ENCODE results near the gene FAM20C. TPM values are rescaled to one million over a fixed set of nuclear protein-coding genes. Genes with fewer than 3 reads are reported as not detected.
A peak's percentile ranks its signal among the peaks of the same experiment; 100 is the strongest.

FAM20C gene
- polyA plus RNA-seq, 2 donors: 6.9 to 11.5 TPM

DNA sequence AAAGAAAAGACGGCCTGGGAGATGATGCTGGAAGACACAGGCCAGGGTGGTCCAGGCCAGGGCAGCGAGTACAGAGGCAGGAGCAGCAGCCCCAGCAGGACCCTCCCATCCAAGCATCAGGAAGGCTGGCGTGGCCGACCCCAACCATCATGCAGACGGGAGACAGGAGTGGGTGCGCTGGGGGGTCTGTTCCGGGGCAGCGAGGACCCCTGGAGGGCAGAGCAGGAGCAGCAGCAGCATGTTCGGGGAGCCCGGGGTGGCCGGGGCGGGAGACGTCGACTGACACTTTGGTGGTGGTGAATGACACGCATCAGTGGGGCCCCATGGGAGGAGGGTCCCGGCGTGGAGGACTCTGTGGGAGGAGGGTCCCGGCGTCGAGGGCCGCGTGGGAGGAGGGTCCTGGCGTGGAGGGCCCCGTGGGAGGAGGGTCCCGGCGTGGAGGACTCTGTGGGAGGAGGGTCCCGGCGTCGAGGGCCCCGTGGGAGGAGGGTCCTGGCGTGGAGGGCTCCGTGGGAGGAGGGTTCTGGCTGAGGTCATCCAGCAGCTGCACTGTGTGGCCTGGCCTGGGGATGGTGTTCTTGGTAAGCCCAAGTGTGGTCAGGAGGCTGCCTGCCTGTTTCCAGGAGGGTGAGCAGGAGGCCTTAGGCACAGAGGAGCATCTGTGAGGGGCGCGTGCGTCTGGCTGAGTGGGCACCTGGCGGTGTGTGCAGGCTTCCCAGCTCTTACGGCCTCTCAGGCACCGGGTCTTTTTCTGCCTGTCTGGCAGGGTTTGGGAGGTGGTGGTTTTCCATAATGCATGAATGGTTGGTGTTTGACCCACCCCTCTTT, 38.9 kb downstream of the FAM20C start:
- Histone ChIP-seq H3K4me1 (ENCODE audit: control insufficient read depth in 2 of 2, insufficient read depth in 2 of 2, low read length in 1 of 2) (peaks cover 5 to 39% of the 10 kb centered on the region in 2 donors), H3K4me3 (ENCODE audit: low read depth in 1 of 2, low read length in 2 of 2) (no peak overlapping the region), H3K9me3 (ENCODE audit: control insufficient read depth in 2 of 2, insufficient read depth in 1 of 2, low read depth in 1 of 2, low read length in 1 of 2) (peaks cover 0 to 2% of the 10 kb centered on the region in 2 donors), H3K27me3 (ENCODE audit: control insufficient read depth in 1 of 2, insufficient read depth in 2 of 2, low read length in 2 of 2) (no peaks in the 10 kb centered on the region), H3K27ac (ENCODE audit: low read depth in 2 of 2, low read length in 1 of 2) (peak overlapping the region; percentile 28 to 63), H3K36me3 (ENCODE audit: control insufficient read depth in 2 of 2, insufficient read depth in 2 of 2, low read length in 1 of 2) (no peaks in the 10 kb centered on the region)
- 83 to 84% methylated on average over 38 of the region's 38 CpGs for whole genome bisulfite sequencing, 2 donors

DNA sequence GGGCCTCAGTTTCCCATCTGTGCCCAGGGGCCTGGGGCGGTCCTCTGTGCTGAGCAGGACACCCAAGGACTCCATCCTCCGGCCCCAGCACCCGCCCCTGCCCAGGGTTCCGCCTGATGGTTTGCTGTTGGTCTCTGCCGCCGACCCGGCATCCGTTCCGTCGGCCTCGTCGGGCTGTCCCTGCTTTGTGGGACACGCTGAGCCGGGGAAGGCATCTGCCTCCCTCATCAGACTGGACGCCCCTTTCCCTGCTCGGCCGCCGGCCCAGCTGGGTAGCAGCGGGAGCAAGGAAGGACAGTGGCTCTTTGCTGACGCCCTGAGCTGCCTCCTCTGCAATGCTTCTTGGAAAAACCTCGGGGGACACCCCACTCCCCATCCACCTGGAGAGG, 39.5 kb downstream of the FAM20C start:
- H3K36me3 ChIP-seq (ENCODE audit: control insufficient read depth in 2 of 2, insufficient read depth in 2 of 2, low read length in 1 of 2): no peaks in the 10 kb centered on the region
- H3K27me3 ChIP-seq (ENCODE audit: control insufficient read depth in 1 of 2, insufficient read depth in 2 of 2, low read length in 2 of 2): no peaks in the 10 kb centered on the region
- peaks cover 0 to 2% of the 10 kb centered on the region in 2 donors for H3K9me3 ChIP-seq (ENCODE audit: control insufficient read depth in 2 of 2, insufficient read depth in 1 of 2, low read depth in 1 of 2, low read length in 1 of 2)
- H3K4me1 ChIP-seq (ENCODE audit: control insufficient read depth in 2 of 2, insufficient read depth in 2 of 2, low read length in 1 of 2): peaks cover 5 to 37% of the 10 kb centered on the region in 2 donors
- peak overlapping the region; percentile 34 to 59 for H3K27ac ChIP-seq (ENCODE audit: low read depth in 2 of 2, low read length in 1 of 2)
- 87 to 89% methylated on average over 14 to 21 of the region's 21 CpGs for WGBS, 2 donors
- H3K4me3 ChIP-seq (ENCODE audit: low read depth in 1 of 2, low read length in 2 of 2): no peak overlapping the region

DNA sequence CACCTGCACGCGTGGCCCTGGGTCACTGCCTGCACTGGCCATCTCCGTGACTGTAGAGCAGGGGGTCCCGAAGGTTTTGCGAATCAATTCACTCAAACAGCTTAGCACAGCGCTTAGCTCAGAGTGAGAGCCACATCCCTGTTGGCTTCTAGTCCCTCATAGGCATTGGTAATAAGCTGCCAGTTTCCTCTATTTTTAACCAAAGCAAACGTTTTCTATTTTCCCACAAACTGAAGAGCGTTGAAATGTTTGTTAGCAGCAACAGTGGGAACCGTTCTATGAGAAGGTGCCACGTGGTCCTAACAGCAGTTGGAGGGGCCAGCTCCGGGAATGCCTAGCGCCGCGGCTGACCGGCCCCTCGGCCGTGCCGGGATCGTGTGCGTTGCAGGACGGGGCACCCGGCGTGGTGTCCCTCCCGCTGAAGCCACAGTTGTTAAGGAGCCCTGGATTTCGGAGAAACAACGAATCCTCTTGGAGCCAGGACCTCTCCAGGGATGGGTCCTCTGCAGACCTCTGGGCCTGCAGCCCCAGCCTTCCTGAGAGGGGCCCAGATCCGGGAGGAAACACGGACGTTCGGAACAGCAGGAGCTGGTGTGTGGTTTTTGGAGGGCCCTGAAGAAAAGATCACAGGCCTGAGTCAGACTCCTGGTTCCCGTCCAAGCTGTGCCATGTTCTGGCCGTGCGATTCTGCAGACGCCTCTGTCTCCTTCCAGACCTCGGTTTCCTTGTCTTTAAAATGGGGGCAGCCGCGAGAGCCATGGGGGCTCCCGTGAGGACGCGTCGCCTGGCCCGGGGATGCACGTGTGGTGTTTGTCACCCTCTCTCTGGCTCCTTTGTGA, 40.3 kb downstream of the FAM20C start:
- Histone ChIP-seq H3K4me3 (ENCODE audit: low read depth in 1 of 2, low read length in 2 of 2) (no peak overlapping the region), H3K27me3 (ENCODE audit: control insufficient read depth in 1 of 2, insufficient read depth in 2 of 2, low read length in 2 of 2) (no peaks in the 10 kb centered on the region), H3K9me3 (ENCODE audit: control insufficient read depth in 2 of 2, insufficient read depth in 1 of 2, low read depth in 1 of 2, low read length in 1 of 2) (peaks cover 0 to 2% of the 10 kb centered on the region in 2 donors), H3K36me3 (ENCODE audit: control insufficient read depth in 2 of 2, insufficient read depth in 2 of 2, low read length in 1 of 2) (no peaks in the 10 kb centered on the region), H3K27ac (ENCODE audit: low read depth in 2 of 2, low read length in 1 of 2) (peak overlapping the region; percentile 76 to 87), H3K4me1 (ENCODE audit: control insufficient read depth in 2 of 2, insufficient read depth in 2 of 2, low read length in 1 of 2) (peaks cover 5 to 37% of the 10 kb centered on the region in 2 donors)
- WGBS, 2 donors: 71 to 80% methylated on average over 43 of the region's 43 CpGs

DNA sequence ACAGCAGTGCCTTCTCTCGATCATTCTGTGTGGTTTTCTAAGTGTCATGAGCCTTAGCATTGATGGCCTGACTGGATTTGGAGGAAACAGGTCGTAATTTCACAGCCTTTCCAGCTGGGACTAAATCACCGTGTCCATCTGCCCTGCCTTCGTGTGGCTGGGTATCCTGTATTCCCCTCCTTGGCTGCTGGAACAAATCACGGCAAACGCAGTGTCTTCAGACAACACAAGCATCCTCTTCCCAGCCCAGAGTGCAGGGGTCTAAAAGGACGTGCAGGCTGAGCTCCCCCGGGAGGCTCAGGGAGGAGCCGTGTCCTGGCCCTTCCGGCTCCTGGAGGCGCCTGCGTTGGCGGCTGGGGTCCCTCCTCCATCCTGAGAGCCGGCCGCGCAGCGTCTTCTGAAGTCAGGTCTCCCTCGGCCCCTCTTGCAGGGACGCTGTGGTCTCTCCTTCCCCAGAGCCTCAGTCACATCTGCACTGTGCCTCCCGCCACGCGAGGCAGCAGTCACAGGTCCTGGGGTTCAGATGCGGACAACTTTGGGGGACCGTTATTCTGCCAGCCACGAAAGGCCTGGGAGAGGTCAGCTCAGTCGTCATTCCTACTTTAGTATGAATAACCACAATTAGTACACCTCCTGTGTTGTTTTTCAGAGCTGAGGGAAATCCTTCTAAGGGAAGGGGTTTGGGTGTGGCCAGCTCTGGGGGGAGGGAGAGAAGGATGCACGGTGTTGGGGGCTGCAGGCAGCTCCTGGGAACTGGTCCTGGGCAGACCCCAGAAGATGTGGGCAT, 41.1 kb downstream of the FAM20C start:
- Histone ChIP-seq H3K27me3 (ENCODE audit: control insufficient read depth in 1 of 2, insufficient read depth in 2 of 2, low read length in 2 of 2) (no peaks in the 10 kb centered on the region), H3K4me1 (ENCODE audit: control insufficient read depth in 2 of 2, insufficient read depth in 2 of 2, low read length in 1 of 2) (peaks cover 5 to 35% of the 10 kb centered on the region in 2 donors), H3K27ac (ENCODE audit: low read depth in 2 of 2, low read length in 1 of 2) (peak overlapping the region; percentile 76 to 87), H3K4me3 (ENCODE audit: low read depth in 1 of 2, low read length in 2 of 2) (no peak overlapping the region), H3K9me3 (ENCODE audit: control insufficient read depth in 2 of 2, insufficient read depth in 1 of 2, low read depth in 1 of 2, low read length in 1 of 2) (peaks cover 0 to 2% of the 10 kb centered on the region in 2 donors), H3K36me3 (ENCODE audit: control insufficient read depth in 2 of 2, insufficient read depth in 2 of 2, low read length in 1 of 2) (no peaks in the 10 kb centered on the region)
- 69 to 71% methylated on average over 27 of the region's 27 CpGs for WGBS, 2 donors

DNA sequence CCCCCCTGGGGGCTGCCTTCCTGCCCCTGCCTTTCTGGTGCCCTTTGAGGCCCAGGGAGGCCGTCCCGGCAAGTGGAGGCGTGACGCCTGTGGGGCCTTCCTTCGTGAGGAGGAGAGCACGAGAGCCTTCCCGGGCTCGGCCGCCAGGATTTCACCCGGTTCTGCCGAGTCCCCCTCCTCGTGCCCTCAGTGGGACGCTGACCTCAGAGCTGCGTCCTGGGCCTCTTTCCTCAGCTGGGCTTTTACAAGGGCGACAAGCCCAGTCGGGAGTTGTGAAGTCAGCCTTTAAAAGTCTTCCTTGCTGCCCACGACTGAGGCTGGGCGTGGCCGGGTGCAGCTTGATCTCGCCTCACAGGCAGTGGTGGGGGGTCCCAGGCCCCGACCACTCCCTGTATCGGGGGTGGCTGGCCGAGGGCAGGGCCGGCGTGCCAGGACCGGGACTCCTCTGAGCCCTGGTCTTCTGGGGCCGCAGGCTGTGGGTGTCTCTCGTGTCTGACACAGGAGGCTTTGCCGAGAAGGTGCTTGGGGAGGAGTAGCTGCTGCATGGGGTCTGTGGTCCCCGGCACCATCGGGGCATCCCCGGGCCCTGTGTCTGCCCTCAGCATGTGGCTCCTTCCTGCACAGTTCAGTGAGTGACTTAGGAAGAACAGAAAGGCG, 41.8 kb downstream of the FAM20C start:
- H3K4me1 ChIP-seq (ENCODE audit: control insufficient read depth in 2 of 2, insufficient read depth in 2 of 2, low read length in 1 of 2): peaks cover 5 to 32% of the 10 kb centered on the region in 2 donors
- 31 to 49% methylated on average over 33 of the region's 33 CpGs for WGBS, 2 donors
- H3K9me3 ChIP-seq (ENCODE audit: control insufficient read depth in 2 of 2, insufficient read depth in 1 of 2, low read depth in 1 of 2, low read length in 1 of 2): peaks cover 0 to 2% of the 10 kb centered on the region in 2 donors
- H3K27me3 ChIP-seq (ENCODE audit: control insufficient read depth in 1 of 2, insufficient read depth in 2 of 2, low read length in 2 of 2): no peaks in the 10 kb centered on the region
- H3K36me3 ChIP-seq (ENCODE audit: control insufficient read depth in 2 of 2, insufficient read depth in 2 of 2, low read length in 1 of 2): no peaks in the 10 kb centered on the region
- H3K27ac ChIP-seq (ENCODE audit: low read depth in 2 of 2, low read length in 1 of 2): peak overlapping the region; percentile 76 to 87
- H3K4me3 ChIP-seq (ENCODE audit: low read depth in 1 of 2, low read length in 2 of 2): no peak overlapping the region

DNA sequence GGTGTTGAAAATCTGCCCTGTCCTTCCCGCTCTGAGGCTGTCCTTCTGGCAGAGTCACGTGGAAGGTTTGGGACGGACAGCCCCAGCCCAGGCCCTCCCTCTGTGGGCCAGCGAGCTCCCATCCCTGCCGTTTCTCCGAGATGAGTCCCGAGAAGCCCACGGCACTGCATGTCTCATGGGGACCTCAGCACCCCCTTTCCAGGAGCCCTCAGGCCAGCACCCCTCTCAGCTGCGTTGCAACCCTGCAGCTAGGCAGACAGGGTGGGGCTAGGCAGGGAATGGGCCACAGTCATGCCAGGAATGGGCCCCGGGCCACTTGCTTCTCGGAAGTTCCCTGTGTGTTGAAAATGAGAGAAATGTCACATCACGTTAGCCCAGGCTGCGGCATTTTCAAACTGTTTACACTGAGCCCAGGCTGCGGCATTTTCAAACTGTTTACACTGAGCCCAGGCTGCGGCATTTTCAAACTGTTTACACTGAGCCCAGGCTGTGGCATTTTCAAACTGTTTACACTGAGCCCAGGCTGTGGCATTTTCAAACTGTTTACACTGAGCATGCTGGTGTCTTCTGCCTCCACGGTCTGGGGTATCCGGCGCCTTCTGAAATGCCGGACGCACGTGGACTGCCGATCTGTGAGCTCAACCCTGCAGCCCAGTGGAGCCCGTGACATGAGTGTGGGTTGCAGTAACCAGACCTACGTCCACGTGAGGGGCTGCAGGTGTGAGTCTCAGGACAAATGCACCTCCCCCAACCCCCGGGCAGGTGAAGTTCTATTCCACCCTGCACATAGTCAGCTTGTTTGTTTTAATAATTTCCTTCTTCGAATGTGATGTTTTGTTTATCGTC, 42.6 kb downstream of the FAM20C start:
- WGBS, 2 donors: 30 to 51% methylated on average over 28 of the region's 28 CpGs
- Histone ChIP-seq H3K4me3 (ENCODE audit: low read depth in 1 of 2, low read length in 2 of 2) (no peak overlapping the region), H3K27ac (ENCODE audit: low read depth in 2 of 2, low read length in 1 of 2) (peak overlapping the region; percentile 76 to 87), H3K27me3 (ENCODE audit: control insufficient read depth in 1 of 2, insufficient read depth in 2 of 2, low read length in 2 of 2) (no peaks in the 10 kb centered on the region), H3K9me3 (ENCODE audit: control insufficient read depth in 2 of 2, insufficient read depth in 1 of 2, low read depth in 1 of 2, low read length in 1 of 2) (peaks cover 0 to 2% of the 10 kb centered on the region in 2 donors), H3K4me1 (ENCODE audit: control insufficient read depth in 2 of 2, insufficient read depth in 2 of 2, low read length in 1 of 2) (peaks cover 5 to 32% of the 10 kb centered on the region in 2 donors), H3K36me3 (ENCODE audit: control insufficient read depth in 2 of 2, insufficient read depth in 2 of 2, low read length in 1 of 2) (no peaks in the 10 kb centered on the region)

DNA sequence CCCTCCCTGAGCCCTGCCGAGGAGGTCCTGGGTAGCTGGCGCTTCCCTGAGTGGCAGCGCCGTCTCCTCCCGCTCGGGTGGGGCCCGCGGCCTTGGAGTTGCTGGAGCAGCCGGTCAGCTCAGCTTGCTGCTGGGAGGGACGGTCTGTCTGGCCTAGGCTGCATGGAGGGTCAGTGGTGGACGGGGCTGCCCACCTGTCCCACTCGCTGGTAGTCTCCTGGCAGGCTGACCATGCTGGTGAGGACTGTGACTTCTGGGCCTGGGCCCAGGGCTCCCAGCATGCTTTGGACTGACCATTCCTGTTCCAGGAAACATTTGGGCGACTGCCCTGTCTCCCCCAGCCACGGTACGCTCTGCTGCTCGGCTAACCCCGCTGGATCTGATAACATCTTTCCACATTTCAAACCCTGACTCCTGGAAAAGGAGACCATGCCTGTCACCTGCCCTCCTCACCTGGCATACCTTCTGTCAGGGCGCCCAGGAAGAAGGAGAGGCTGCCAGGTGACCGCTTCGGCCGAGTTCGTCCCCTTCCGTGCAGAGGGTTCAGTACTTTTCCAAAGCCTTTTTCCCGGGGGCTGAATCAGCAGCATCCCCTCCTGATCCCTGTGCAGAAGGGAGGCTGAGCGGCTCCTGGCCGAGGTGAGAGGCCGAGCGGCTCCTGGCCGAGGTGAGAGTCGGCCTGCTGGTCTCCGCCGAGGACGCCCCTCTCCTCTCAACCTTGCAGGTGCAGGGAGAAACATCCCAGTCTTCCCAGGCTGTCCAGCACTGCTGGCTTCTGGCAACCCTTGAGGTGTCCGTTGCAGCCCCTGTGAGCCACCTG, 43.4 kb downstream of the FAM20C start:
- Histone ChIP-seq H3K4me3 (ENCODE audit: low read depth in 1 of 2, low read length in 2 of 2) (no peak overlapping the region), H3K4me1 (ENCODE audit: control insufficient read depth in 2 of 2, insufficient read depth in 2 of 2, low read length in 1 of 2) (peaks cover 5 to 32% of the 10 kb centered on the region in 2 donors)

DNA sequence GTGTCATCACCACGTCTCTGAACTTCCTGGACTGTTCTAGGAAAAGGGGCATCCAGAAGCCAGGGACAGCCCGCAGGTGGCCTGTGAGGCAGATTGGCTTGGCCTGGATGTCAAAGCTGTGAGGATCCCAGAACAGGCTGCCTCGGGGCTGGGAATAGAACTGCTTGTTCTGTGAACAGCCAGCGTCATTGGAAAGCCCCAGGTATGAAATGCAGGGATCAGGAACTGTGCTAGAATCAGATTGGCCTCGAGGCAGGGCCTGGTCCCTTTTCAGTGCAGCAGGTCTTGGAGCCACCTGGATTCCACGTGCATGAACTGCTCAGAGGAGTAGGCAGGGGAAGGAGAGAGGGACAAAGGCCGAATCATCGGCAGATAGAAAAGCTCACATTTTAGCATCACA, 44.6 kb downstream of the FAM20C start:
- 66 to 77% methylated on average over 8 of the region's 8 CpGs for WGBS, 2 donors
- Histone ChIP-seq H3K9me3 (ENCODE audit: control insufficient read depth in 2 of 2, insufficient read depth in 1 of 2, low read depth in 1 of 2, low read length in 1 of 2) (no peaks in the 10 kb centered on the region), H3K4me3 (ENCODE audit: low read depth in 1 of 2, low read length in 2 of 2) (no peak overlapping the region), H3K27ac (ENCODE audit: low read depth in 2 of 2, low read length in 1 of 2) (no peak overlapping the region), H3K36me3 (ENCODE audit: control insufficient read depth in 2 of 2, insufficient read depth in 2 of 2, low read length in 1 of 2) (no peaks in the 10 kb centered on the region), H3K27me3 (ENCODE audit: control insufficient read depth in 1 of 2, insufficient read depth in 2 of 2, low read length in 2 of 2) (no peaks in the 10 kb centered on the region), H3K4me1 (ENCODE audit: control insufficient read depth in 2 of 2, insufficient read depth in 2 of 2, low read length in 1 of 2) (peaks cover 5 to 32% of the 10 kb centered on the region in 2 donors)

More for the DNA sequence above, 43.4 kb downstream of the FAM20C start:
- H3K27me3 ChIP-seq (ENCODE audit: control insufficient read depth in 1 of 2, insufficient read depth in 2 of 2, low read length in 2 of 2): no peaks in the 10 kb centered on the region
- peak overlapping the region; percentile 53 to 54 for H3K27ac ChIP-seq (ENCODE audit: low read depth in 2 of 2, low read length in 1 of 2)
- no peaks in the 10 kb centered on the region for H3K36me3 ChIP-seq (ENCODE audit: control insufficient read depth in 2 of 2, insufficient read depth in 2 of 2, low read length in 1 of 2)
- 72 to 73% methylated on average over 34 of the region's 34 CpGs for WGBS, 2 donors
- H3K9me3 ChIP-seq (ENCODE audit: control insufficient read depth in 2 of 2, insufficient read depth in 1 of 2, low read depth in 1 of 2, low read length in 1 of 2): peaks cover 0 to 2% of the 10 kb centered on the region in 2 donors

Measured in esophagus (tissue), 2 donors.